Neural cell (in vitro differentiated cells): Measurements from ENCODE around the gene MED4.

Experiments
- CTCF ChIP-seq: fragments of 450-650 bp; IDR thresholded peaks from 2 replicates; pipeline ENCODE4 v1.5.1; 2014; ENCODE audit warnings: antibody characterized with exemption, mild to moderate bottlenecking, moderate library complexity; ENCODE audit not compliant: poor library complexity, severe bottlenecking
- EP300 ChIP-seq: fragments of 450-650 bp; conservative IDR thresholded peaks from 2 replicates; pipeline ENCODE4 v1.6.1; 2014; ENCODE audit warnings: antibody characterized with exemption, mild to moderate bottlenecking, moderate library complexity; ENCODE audit not compliant: poor library complexity, severe bottlenecking
- EZH2 ChIP-seq: fragments of 200-600, 300-800 bp; shearing (Covaris generic), sonication (generic); IDR thresholded peaks from 2 replicates; pipeline ENCODE4 v1.6.1; 2014; ENCODE audit warnings: antibody characterized with exemption, low read length, borderline replicate concordance, mild to moderate bottlenecking; ENCODE audit not compliant: insufficient read depth, poor library complexity, severe bottlenecking
- MXI1 ChIP-seq: fragments of 450-650 bp; conservative IDR thresholded peaks from 2 replicates; pipeline ENCODE4 v1.6.1; 2014; ENCODE audit warnings: antibody characterized with exemption, mild to moderate bottlenecking; ENCODE audit not compliant: poor library complexity, severe bottlenecking
- POLR2AphosphoS5 ChIP-seq: IDR thresholded peaks from 2 replicates; pipeline ENCODE4 v1.6.1; 2012
- RAD21 ChIP-seq: fragments of 450-650 bp; conservative IDR thresholded peaks from 2 replicates; pipeline ENCODE4 v1.6.1; 2014; ENCODE audit warnings: antibody characterized with exemption, mild to moderate bottlenecking, moderate library complexity
- TF ChIP-seq, protein P1 (sequence below): IDR thresholded peaks from 2 replicates; pipeline ENCODE4 v1.6.1; 2012; ENCODE audit warnings: borderline replicate concordance

- no peak for TF ChIP-seq CTCF
- TF ChIP-seq RAD21, result no peak
- no peak for TF ChIP-seq EP300
- no peak for TF ChIP-seq EZH2
- TF ChIP-seq POLR2AphosphoS5, result no peak
- TF ChIP-seq MXI1, result no peak
- TF ChIP-seq, protein P1, sequence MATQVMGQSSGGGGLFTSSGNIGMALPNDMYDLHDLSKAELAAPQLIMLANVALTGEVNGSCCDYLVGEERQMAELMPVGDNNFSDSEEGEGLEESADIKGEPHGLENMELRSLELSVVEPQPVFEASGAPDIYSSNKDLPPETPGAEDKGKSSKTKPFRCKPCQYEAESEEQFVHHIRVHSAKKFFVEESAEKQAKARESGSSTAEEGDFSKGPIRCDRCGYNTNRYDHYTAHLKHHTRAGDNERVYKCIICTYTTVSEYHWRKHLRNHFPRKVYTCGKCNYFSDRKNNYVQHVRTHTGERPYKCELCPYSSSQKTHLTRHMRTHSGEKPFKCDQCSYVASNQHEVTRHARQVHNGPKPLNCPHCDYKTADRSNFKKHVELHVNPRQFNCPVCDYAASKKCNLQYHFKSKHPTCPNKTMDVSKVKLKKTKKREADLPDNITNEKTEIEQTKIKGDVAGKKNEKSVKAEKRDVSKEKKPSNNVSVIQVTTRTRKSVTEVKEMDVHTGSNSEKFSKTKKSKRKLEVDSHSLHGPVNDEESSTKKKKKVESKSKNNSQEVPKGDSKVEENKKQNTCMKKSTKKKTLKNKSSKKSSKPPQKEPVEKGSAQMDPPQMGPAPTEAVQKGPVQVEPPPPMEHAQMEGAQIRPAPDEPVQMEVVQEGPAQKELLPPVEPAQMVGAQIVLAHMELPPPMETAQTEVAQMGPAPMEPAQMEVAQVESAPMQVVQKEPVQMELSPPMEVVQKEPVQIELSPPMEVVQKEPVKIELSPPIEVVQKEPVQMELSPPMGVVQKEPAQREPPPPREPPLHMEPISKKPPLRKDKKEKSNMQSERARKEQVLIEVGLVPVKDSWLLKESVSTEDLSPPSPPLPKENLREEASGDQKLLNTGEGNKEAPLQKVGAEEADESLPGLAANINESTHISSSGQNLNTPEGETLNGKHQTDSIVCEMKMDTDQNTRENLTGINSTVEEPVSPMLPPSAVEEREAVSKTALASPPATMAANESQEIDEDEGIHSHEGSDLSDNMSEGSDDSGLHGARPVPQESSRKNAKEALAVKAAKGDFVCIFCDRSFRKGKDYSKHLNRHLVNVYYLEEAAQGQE, result no peak
These were observed 38.1 kb upstream of the MED4 start for GRCh38 chr13:48132961-48133360.
